D341Med (cell line): ENCODE data around the gene CORIN.
"Not testable (repeated sequence)": the region's sequence is repeated elsewhere in the genome, so short reads cannot be mapped to it uniquely, and the experiment has no call there.

Experiments used
- DNase-seq: peaks from one replicate; pipeline ENCODE4 v3.0.0; 2012; ENCODE audit warnings: low spot score

CORIN gene

DNA sequence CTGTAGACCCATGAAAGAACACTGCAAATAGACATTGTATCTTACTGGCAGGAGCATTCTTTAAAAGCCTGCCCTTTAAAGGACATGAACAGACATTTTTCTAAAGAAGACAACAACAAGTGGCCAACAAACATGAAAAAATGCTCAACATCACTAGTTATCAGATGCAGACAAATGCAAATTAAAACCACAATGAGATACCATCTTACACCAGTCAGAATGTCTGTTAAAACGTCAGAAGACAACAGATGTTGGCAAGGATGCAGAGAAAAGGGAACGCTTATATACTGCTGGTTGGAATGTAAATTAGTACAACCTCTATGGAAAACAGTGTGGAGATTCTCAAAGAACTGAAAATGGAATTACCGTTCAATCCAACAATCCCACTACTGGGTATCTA is 275.6 kb downstream of the CORIN start:
- no peak for DNase-seq

GRCh38 chr4:47561331-47561730 is 276.5 kb downstream of the CORIN start:
- DNase-seq = no peak

- no peak for DNase-seq
Measured at GRCh38 chr4:47560682-47561081, 277.2 kb downstream of the CORIN start.

- no peak for DNase-seq
Measured at GRCh38 chr4:47557255-47557654, 280.6 kb downstream of the CORIN start.

- DNase-seq = not testable (repeated sequence)
Measured at GRCh38 chr4:47555920-47556319, 281.9 kb downstream of the CORIN start.

DNA sequence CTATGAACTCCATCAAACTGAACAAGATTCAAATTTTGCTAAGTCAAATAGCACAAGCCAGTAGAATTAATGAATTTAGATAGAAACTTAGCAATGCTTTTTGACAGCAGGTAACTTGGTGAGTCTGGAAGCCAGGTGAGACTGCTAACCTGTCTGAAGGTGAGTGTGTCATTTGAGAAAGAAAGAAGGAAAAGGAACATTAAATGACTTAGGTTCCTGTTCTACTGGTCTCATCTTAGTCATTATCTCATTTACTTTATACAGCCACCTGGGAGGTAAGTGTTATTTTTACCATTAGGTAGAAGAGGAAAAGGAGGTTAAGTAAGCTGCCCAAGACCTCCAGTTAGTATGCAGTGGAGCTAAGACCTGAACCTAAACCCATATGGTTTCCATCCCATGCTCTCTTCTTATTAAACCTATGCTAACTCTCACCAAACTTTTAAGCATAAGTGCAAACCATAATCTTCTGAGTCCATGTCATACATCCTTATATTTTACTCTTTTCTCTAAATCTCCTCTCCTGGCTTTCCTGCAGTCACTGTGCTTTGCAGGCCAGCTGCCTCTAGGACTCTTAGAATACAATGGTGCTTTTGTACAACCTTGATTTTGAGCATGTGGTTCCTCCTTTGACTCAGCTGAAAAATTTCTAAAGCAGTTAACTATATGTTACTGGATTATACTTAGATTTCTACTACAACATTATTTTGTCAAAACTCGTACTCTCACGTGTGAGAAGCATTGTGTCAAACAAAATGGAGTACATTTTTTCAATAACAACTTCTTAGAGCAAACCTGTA is 284.3 kb downstream of the CORIN start:
- no peak for DNase-seq

GRCh38 chr4:47551682-47552081 is 286.2 kb downstream of the CORIN start:
- DNase-seq = no peak

- no peak for DNase-seq
Measured at GRCh38 chr4:47550899-47551548, 286.8 kb downstream of the CORIN start.

GRCh38 chr4:47550357-47550756 is 287.5 kb downstream of the CORIN start:
- not testable (repeated sequence) for DNase-seq
